ENCODE measurements around the gene PNPLA1. TPM values are rescaled to one million over a fixed set of nuclear protein-coding genes. Genes with fewer than 3 reads are reported as not detected.

The PNPLA1 gene
- total and polyA plus RNA-seq, 10 of the 15 experiments (the other 5 are each of a cell fraction or from before 2014, with no cell fraction given) = 0.04 TPM; not detected in 9

DNA sequence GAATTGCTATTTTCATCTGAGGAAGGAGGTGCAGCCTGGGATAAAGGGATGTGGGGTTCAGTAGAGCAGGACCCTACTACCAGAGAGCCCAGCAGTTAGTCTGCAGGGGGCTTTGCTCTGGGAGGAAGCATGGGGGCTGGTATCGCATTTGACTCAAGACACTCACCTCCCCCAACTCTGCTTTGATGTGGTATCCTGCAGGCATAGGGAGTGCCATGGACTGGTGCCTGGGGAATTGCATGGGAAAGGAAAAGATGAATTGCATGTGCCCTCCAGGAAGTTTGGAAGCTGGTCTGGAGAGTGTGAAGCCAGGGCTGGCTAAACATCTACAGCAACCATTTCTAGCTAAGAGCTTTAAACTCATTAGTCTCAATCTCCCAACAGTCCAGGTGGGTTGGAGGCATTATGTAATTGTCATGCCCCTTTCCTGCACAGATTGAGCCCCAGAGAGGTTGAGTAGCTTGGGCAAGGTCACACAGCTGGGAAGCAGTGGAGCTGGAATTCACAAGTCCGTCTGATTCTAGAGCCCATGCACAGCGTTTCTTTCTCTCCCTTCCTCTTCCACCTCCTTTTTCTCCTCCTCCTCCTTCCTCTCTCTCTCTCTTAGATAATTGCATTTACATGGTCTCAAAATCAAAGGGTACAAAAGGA, 26.2 kb upstream of the PNPLA1 start:
- H3K36me3 ChIP-seq (ENCODE audit: control insufficient read depth in 2 of 2, insufficient read depth in 2 of 2, low read length in 1 of 2) = no peaks in the 10 kb centered on the region
- H3K9me3 ChIP-seq (replicated peaks; ENCODE audit: control insufficient read depth, insufficient read depth, low read length) = no peaks in the 10 kb centered on the region
- in situ Hi-C loops (cut with MboI) (no loop called here), intact Hi-C loops (cut with micrococcal nuclease; ENCODE audit: unreplicated experiment) (no loop called here)
- no peaks in the 10 kb centered on the region for H3K79me2 ChIP-seq (ENCODE audit: control insufficient read depth, insufficient read depth, low read length)
- ATAC-seq = no peak
- H3K27ac ChIP-seq (ENCODE audit: control insufficient read depth, insufficient read depth) = no peak overlapping the region
- BruUV-seq (replicated peaks) = no TSS peak
- ChIA-PET POLR2A (interaction anchor here (0.5 to 0.6 kb wide), 2 partner anchors 500 to 653 kb away, joined by 3 read pairs; no protein-coding TSS in a partner anchor), SMC1A (ENCODE audit: uncharacterized antibody, unreplicated experiment) (interaction anchor here (1.0 to 1.1 kb wide), 2 partner anchors 38 to 58 kb away, joined by 3 read pairs; no protein-coding TSS in a partner anchor), RAD21 (ENCODE audit: unreplicated experiment) (interaction anchor here (1.4 kb wide), 1 partner anchor 179 kb away, joined by 3 read pairs; no protein-coding TSS in a partner anchor), CTCF (interaction anchor here (1.5 kb wide), 1 partner anchor 59 kb away, joined by 3 read pairs; no protein-coding TSS in a partner anchor)
- H3K4me3 ChIP-seq = no peak overlapping the region
- H2AFZ ChIP-seq (ENCODE audit: control insufficient read depth, low read depth, low read length) = no peak overlapping the region
- no peak overlapping the region for H3K4me2 ChIP-seq (ENCODE audit: control insufficient read depth, insufficient read depth)
- DNase-seq (ENCODE audit: low read depth, low spot score) = no peak
- no peak for FAIRE-seq
- H4K20me1 ChIP-seq (ENCODE audit: control insufficient read depth, insufficient read depth) = no peaks in the 10 kb centered on the region
- peaks cover 13% of the 10 kb centered on the region for H3K4me1 ChIP-seq (ENCODE audit: control insufficient read depth, insufficient read depth, low read length)
- no peaks in the 10 kb centered on the region for H3K27me3 ChIP-seq (replicated peaks in 1 of 2; ENCODE audit: control insufficient read depth in 2 of 2, insufficient read depth in 2 of 2, low read length in 1 of 2)
- WGBS (ENCODE audit: insufficient coverage, insufficient replicate concordance, low lambda C conversion rate, missing lambda C conversion rate) = 82% methylated on average over 3 of the region's 3 CpGs
- no peak overlapping the region for H3K9ac ChIP-seq (ENCODE audit: control insufficient read depth, insufficient read depth, low read length)
- TF ChIP-seq PML (IDR thresholded peaks at IDR 0.05; ENCODE audit: low read length) (no peak), TBL1XR1 (IDR thresholded peaks at IDR 0.05; ENCODE audit: low read depth, low read length) (no peak), CUX1 (IDR thresholded peaks at IDR 0.05; ENCODE audit: insufficient replicate concordance, low read depth, low read length) (no peak), NFYA (IDR thresholded peaks at IDR 0.05; ENCODE audit: borderline replicate concordance, low read depth, low read length) (no peak), SMAD1 (IDR thresholded peaks at IDR 0.05; ENCODE audit: low read depth, partially characterized antibody) (no peak), HDAC2 (IDR thresholded peaks at IDR 0.05) (no peak), IRF4 (IDR thresholded peaks at IDR 0.05; ENCODE audit: low read depth, low read length) (no peak), BRCA1 (IDR thresholded peaks at IDR 0.05; ENCODE audit: low read depth, low read length) (no peak), MTA3 (IDR thresholded peaks at IDR 0.05; ENCODE audit: borderline replicate concordance, low read length) (no peak), NRF1 (conservative IDR thresholded peaks at IDR 0.05; ENCODE audit: low read depth, low read length) (no peak), NR2F1 (conservative IDR thresholded peaks at IDR 0.05) (no peak), SP1 (IDR thresholded peaks at IDR 0.05; ENCODE audit: low read depth, low read length) (no peak)
- TF ChIP-seq, protein P1, sequence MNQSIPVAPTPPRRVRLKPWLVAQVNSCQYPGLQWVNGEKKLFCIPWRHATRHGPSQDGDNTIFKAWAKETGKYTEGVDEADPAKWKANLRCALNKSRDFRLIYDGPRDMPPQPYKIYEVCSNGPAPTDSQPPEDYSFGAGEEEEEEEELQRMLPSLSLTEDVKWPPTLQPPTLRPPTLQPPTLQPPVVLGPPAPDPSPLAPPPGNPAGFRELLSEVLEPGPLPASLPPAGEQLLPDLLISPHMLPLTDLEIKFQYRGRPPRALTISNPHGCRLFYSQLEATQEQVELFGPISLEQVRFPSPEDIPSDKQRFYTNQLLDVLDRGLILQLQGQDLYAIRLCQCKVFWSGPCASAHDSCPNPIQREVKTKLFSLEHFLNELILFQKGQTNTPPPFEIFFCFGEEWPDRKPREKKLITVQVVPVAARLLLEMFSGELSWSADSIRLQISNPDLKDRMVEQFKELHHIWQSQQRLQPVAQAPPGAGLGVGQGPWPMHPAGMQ (IDR thresholded peaks at IDR 0.05; ENCODE audit: borderline replicate concordance) = no peak
- TF ChIP-seq, protein P2, sequence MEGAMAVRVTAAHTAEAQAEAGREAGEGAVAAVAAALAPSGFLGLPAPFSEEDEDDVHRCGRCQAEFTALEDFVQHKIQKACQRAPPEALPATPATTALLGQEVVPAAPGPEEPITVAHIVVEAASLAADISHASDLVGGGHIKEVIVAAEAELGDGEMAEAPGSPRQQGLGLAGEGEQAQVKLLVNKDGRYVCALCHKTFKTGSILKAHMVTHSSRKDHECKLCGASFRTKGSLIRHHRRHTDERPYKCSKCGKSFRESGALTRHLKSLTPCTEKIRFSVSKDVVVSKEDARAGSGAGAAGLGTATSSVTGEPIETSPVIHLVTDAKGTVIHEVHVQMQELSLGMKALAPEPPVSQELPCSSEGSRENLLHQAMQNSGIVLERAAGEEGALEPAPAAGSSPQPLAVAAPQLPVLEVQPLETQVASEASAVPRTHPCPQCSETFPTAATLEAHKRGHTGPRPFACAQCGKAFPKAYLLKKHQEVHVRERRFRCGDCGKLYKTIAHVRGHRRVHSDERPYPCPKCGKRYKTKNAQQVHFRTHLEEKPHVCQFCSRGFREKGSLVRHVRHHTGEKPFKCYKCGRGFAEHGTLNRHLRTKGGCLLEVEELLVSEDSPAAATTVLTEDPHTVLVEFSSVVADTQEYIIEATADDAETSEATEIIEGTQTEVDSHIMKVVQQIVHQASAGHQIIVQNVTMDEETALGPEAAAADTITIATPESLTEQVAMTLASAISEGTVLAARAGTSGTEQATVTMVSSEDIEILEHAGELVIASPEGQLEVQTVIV (IDR thresholded peaks at IDR 0.05; ENCODE audit: borderline replicate concordance, partially characterized antibody) = no peak
